ENCODE results near the gene APOBEC3H. TPM values are rescaled to one million over a fixed set of nuclear protein-coding genes. Genes with fewer than 3 reads are reported as not detected.

Gene APOBEC3H
- total RNA-seq, 2 experiments from 2014 or later, result 0.67 to 0.85 TPM

- TF ChIP-seq CTCF (IDR thresholded peaks at IDR 0.05), result no peak
- no peak overlapping the region for H3K27ac Mint-ChIP-seq
- DNase-seq, result no peak
- H3K36me3 Mint-ChIP-seq (ENCODE audit: low read depth), result peaks cover 26% of the 10 kb centered on the region
- Histone ChIP-seq H3K27ac (ENCODE audit: low read depth in 1 of 2, low read length in 2 of 2) (no peak overlapping the region), H3K9me3 (ENCODE audit: control insufficient read depth in 1 of 2, insufficient read depth in 1 of 2, low read length in 2 of 2) (no peaks in the 10 kb centered on the region), H3K36me3 (ENCODE audit: insufficient read depth, low read length) (peaks cover 22% of the 10 kb centered on the region), H3K4me1 (ENCODE audit: insufficient read depth, low read length) (peaks cover 35% of the 10 kb centered on the region), H3K27me3 (ENCODE audit: control insufficient read depth in 1 of 2, insufficient read depth in 2 of 2, low read length in 2 of 2) (no peaks in the 10 kb centered on the region), H3K4me3 (ENCODE audit: low read length) (no peak overlapping the region)
- H3K27me3 Mint-ChIP-seq, result no peaks in the 10 kb centered on the region
- CTCF ChIA-PET, result interaction anchor here (1.1 to 1.2 kb wide), 2 partner anchors 175 to 272 kb away, joined by 3 to 4 read pairs; no protein-coding TSS in a partner anchor
- intact Hi-C loops (cut with DNase I, micrococcal nuclease), result no loop called here
- no peak overlapping the region for H3K4me3 Mint-ChIP-seq
- H3K4me1 Mint-ChIP-seq (ENCODE audit: low read depth), result peaks cover 27% of the 10 kb centered on the region
- no peaks in the 10 kb centered on the region for H3K9me3 Mint-ChIP-seq
- POLR2A ChIA-PET, result interaction anchor here (0.6 to 1.1 kb wide), 4 partner anchors 7 to 202 kb away, joined by 3 to 5 read pairs (median 3); partner anchors contain the start of gene CBX7
- ATAC-seq (ENCODE audit: poor library complexity), result no peak
Measured at GRCh38 chr22:39142088-39142680, 45.1 kb downstream of the APOBEC3H start.

- no peaks in the 10 kb centered on the region for H3K9me3 ChIP-seq (ENCODE audit: control insufficient read depth in 1 of 2, insufficient read depth in 1 of 2, low read length in 2 of 2)
- H3K27me3 ChIP-seq (ENCODE audit: control insufficient read depth in 1 of 2, insufficient read depth in 2 of 2, low read length in 2 of 2), result no peaks in the 10 kb centered on the region
- H3K27ac Mint-ChIP-seq, result peak overlapping the region; percentile 96
- H3K4me3 Mint-ChIP-seq, result peak overlapping the region; percentile 98
- H3K36me3 Mint-ChIP-seq (ENCODE audit: low read depth), result peaks cover 42% of the 10 kb centered on the region
- ATAC-seq (ENCODE audit: poor library complexity) (peak; percentile 33), DNase-seq (peak in 13 of 14 experiments; percentile 26 to 87 (median 44))
- intact Hi-C loops (cut with DNase I, micrococcal nuclease), result no loop called here
- H3K9me3 Mint-ChIP-seq, result no peaks in the 10 kb centered on the region
- ChIA-PET POLR2A (no interaction called here), CTCF (no interaction called here)
- no peaks in the 10 kb centered on the region for H3K27me3 Mint-ChIP-seq
- peaks cover 41% of the 10 kb centered on the region for H3K4me1 Mint-ChIP-seq (ENCODE audit: low read depth)
- H3K36me3 ChIP-seq (ENCODE audit: insufficient read depth, low read length), result peaks cover 28% of the 10 kb centered on the region
- H3K4me1 ChIP-seq (ENCODE audit: insufficient read depth, low read length), result peaks cover 55% of the 10 kb centered on the region
- no peak for TF ChIP-seq CTCF (IDR thresholded peaks at IDR 0.05)
- H3K27ac ChIP-seq (ENCODE audit: low read depth in 1 of 2, low read length in 2 of 2), result peak overlapping the region; percentile 63 to 72
- H3K4me3 ChIP-seq (ENCODE audit: low read length), result peak overlapping the region; percentile 69
Measured at GRCh38 chr22:39144101-39144767, 47.2 kb downstream of the APOBEC3H start.

- CTCF ChIA-PET, result interaction anchor here (0.7 kb wide), 1 partner anchor 1094 kb away, joined by 5 read pairs; no protein-coding TSS in a partner anchor
- intact Hi-C loops (cut with DNase I, micrococcal nuclease), result no loop called here
Measured at GRCh38 chr22:39146256-39147101, 49.4 kb downstream of the APOBEC3H start.

More at GRCh38 chr22:39146256-39147101, 49.4 kb downstream of the APOBEC3H start:
- H3K4me1 ChIP-seq (ENCODE audit: insufficient read depth, low read length), result peaks cover 75% of the 10 kb centered on the region
- ATAC-seq (ENCODE audit: poor library complexity) (no peak), DNase-seq (peak in 1 of 14 experiments; percentile 41)
- H3K9me3 Mint-ChIP-seq, result no peaks in the 10 kb centered on the region
- no peaks in the 10 kb centered on the region for H3K27me3 ChIP-seq (ENCODE audit: control insufficient read depth in 1 of 2, insufficient read depth in 2 of 2, low read length in 2 of 2)
- H3K9me3 ChIP-seq (ENCODE audit: control insufficient read depth in 1 of 2, insufficient read depth in 1 of 2, low read length in 2 of 2), result no peaks in the 10 kb centered on the region
- POLR2A ChIA-PET, result no interaction called here
- peak overlapping the region; percentile 96 for H3K4me3 Mint-ChIP-seq
- H3K36me3 Mint-ChIP-seq (ENCODE audit: low read depth), result peaks cover 53% of the 10 kb centered on the region
- no peak for TF ChIP-seq CTCF (IDR thresholded peaks at IDR 0.05)
- peak overlapping the region; percentile 58 for H3K4me3 ChIP-seq (ENCODE audit: low read length)
- H3K36me3 ChIP-seq (ENCODE audit: insufficient read depth, low read length), result peaks cover 31% of the 10 kb centered on the region
- H3K4me1 Mint-ChIP-seq (ENCODE audit: low read depth), result peaks cover 63% of the 10 kb centered on the region
- H3K27me3 Mint-ChIP-seq, result no peaks in the 10 kb centered on the region
- peak overlapping the region; percentile 79 to 92 for H3K27ac ChIP-seq (ENCODE audit: low read depth in 1 of 2, low read length in 2 of 2)
- peak overlapping the region; percentile 100 for H3K27ac Mint-ChIP-seq

Data from CD4-positive, alpha-beta T cell (primary cell).